GM18505 (cell line): ENCODE measurements around the gene EGLN1.

ENCODE experiments used
- ATAC-seq: cut with Tn5 transposase; IDR thresholded peaks from one replicate; pipeline ENCODE4 v1.9.1; 2021; ENCODE audit not compliant: unreplicated experiment
- POLR2A ChIP-seq: IDR thresholded peaks from 4 replicates; pipeline ENCODE4 v1.6.1; 2011; ENCODE audit warnings: borderline replicate concordance; ENCODE audit not compliant: insufficient read depth, insufficient read length; ENCODE audit errors: extremely low read depth

EGLN1 gene

DNA sequence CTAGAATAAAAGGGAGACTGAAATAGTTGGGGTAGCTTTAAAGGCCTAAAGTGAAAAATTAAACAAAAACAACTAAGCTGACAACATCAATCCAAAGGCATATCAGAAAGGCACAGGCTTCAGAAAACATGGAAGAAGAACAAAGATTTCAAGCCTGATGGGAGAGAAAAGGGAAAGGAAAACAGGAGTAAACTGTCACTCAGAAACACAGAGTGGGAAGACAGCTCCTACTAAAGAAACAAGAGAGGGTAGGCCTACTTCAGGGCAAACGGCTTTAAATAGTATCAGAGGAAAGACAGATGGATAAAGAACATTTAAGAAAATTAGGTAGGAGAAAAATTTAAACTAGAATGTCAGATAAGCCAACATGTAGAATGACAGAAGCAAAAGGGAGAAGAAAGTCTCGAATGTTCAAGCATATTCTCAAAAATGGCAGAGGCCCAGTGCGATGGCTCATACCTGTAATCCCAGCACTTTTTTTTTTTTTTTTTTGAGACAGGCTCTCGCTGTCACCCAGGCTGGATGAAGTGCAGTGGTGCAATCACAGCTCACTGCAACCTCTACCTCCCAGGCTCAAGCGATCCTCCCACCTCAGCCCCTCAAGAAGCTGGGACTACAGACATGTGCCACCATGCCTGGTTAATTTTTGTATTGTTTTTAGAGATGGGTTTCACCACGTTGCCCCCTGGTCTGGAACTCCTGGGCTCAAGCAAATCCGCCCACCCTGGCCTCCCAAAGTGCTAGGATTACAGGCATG is 7.6 kb downstream of the EGLN1 start:
- no peak for ATAC-seq
- no peak for TF ChIP-seq POLR2A

DNA sequence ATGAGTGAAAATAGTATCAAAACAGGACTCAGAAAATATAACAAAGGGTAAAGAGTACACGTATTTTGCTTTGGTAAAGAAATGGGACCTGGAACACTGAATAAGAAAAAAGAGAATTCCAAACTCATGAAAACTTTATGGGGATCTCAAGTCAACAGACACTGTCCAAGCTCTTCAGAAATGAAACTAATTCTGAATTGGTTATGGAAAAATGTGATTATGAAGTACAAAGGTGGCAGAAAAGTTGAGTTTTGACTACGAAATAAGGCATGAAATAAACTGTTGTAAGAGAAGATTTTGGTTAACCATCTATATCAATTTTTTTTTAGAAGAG is 8.4 kb downstream of the EGLN1 start:
- no peak for TF ChIP-seq POLR2A
- ATAC-seq: no peak

DNA sequence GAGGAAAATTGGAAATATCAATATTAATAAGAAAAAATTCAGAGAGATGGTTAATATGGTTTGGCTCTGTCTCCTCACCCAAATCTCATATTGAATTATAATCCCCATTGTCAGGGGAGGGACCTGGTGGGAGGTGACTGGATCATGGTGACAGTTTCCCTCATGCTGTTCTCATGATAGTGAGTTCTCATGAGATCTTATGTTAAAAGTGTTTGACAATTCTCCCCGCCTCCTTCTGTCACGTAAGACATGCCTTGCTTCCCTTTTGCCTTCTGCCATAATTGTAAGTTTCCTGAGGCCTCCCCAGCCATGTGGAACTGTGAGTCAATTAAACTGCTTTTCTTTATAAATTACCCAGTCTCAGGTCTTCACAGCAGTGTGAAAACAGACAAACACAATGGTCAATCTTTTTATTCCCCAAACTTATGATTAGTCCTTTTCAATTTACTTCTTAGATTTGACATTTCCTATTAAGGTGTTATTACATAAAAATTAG is 11.0 kb downstream of the EGLN1 start:
- ATAC-seq: no peak
- TF ChIP-seq POLR2A: no peak

DNA sequence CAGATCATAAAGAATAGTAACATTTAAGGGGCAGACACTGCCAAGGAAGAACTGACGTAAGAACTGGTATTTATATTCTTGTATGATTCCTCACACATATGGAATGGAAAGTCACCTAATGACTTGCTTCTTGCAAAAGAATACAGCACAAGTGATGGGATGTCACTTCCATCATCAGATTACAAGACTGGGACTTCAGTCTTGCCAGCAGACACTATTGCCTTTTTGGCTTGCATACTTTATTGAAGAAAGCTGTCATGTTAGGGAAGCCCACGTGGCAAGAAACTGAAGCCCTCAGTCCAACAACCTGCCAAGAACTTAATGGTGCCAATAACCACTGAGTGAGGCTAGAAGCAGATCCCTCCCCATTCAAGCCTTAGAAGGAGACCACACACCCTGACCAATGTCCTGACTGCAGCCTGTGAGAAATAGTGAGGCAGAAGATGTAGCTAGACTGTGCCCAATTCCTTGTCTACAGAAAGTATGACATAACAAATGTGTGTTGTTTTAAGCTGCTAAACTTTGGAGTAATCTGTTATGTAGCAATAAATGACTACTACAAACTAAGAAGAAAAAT is 12.0 kb downstream of the EGLN1 start:
- TF ChIP-seq POLR2A: no peak
- ATAC-seq: no peak

DNA sequence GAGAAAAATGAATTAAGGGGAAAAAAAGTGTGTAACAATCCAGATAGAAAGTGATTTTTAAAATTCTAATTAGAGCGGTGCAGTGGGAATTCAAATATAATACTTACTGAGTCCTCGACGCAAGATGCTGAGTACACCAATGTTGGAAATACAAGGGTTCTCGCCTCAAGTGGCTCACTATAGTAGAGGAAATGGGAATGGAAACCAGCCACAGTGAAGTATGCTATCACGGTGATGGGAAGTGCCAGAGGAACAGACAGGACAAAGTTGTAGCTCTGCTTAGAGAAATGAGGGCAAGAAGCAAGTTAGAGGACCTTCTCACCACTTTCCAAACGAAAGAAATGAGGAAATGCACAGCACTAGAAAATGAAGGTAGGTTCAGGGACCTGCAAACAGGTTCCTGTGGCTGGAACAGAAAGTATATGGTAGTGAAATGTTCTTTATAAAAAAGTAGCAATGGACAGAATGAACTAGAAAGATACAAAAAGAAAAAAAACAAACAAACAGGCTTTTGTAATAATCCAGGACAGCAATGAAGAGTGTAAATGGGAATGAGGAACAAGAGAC is 13.5 kb downstream of the EGLN1 start:
- TF ChIP-seq POLR2A: no peak
- no peak for ATAC-seq

DNA sequence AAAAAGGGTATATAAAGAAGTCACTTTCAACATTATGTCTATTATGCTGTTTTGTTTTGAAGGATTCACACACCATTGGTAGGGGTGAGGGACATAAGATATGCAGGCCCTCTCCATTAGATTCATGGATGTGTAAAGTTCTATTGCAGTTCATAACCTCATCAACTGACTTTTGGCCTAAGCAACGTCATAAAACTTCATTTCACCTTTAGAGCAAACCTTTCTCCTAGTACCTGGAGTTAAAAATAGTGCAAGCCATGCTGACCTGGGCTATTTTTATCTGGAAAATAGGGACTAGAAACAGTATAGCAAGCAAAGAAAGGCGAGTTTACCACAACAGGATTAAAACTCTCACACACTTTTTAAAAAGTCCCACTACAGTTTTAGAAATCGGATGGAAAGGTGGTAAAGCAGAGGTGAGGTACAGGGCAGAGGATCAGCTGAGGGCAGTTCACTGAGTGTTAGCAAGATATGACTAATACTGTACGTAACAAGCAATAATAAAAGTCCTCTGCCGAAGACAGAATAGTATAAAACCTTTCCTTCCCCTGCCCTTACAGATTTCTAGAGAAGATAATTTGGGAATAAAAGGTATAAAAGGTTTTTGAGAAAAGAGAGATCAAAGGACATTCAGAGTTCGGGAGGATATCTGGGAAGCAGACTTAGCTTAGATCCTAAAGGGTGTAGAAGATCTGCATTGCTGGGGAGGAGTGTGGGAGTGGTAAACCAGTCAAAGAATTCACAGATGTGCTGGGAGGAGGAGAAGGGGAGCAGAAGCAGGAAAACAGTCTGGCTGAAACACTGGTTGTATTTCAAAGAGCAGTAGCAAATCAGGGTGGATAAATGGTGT is 14.3 kb downstream of the EGLN1 start:
- ATAC-seq: no peak
- no peak for TF ChIP-seq POLR2A

DNA sequence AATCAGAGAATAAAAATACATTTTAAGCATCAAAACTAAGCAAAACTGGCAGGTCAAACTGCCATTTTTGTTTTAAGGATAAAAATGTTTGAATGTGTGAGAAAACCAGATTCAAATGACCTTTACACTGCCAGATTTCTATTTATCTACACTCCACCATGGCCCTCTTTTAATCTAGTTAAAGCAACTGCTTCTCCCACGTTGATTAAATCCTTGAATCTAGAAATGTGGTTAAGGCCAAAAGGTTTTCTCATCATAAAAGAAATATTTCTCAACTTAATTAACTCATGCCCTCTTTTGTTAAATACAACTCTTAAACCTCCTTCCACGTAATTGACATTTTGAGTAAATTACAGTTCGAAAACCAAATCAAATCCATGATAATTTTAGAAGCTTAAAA is 15.0 kb downstream of the EGLN1 start:
- TF ChIP-seq POLR2A: no peak

DNA sequence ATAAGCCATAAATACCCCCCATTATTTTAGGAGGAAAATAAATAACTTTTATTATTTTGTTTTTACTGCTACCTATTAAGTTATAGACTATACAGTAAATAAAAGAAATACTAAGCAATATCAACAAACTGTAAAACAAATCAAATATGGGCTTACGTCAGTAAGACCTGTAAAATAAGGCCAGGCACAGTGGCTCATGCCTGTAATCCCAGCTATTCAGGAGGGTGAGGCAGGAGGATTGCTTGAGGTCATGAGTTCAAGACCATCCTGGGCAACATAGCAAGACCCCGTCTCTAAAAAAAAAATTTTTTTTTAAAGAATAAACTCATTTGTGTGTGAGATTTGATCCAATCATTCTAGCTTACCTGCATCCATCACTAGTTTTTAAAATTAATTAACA is 17.8 kb downstream of the EGLN1 start:
- no peak for TF ChIP-seq POLR2A
- no peak for ATAC-seq

More for the DNA sequence above, 15.0 kb downstream of the EGLN1 start:
- ATAC-seq: no peak

DNA sequence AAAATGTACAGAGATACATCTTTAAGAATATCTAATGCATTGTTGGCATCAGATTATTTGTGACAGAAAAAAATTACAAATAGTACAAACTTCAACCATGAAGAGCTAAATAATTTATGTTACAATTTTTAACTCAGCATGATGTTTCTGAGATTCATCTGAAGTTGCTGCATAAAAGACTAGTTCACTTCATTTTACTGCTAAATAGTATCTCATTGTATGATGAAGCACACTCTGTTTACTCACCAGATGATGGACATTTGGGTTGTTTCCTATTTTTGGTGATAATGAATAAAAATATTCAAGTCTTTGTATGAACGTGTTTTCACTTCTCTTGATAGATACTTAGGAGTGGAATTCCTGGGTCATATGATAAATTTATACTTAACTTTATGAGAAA is 20.6 kb downstream of the EGLN1 start:
- ATAC-seq: no peak

DNA sequence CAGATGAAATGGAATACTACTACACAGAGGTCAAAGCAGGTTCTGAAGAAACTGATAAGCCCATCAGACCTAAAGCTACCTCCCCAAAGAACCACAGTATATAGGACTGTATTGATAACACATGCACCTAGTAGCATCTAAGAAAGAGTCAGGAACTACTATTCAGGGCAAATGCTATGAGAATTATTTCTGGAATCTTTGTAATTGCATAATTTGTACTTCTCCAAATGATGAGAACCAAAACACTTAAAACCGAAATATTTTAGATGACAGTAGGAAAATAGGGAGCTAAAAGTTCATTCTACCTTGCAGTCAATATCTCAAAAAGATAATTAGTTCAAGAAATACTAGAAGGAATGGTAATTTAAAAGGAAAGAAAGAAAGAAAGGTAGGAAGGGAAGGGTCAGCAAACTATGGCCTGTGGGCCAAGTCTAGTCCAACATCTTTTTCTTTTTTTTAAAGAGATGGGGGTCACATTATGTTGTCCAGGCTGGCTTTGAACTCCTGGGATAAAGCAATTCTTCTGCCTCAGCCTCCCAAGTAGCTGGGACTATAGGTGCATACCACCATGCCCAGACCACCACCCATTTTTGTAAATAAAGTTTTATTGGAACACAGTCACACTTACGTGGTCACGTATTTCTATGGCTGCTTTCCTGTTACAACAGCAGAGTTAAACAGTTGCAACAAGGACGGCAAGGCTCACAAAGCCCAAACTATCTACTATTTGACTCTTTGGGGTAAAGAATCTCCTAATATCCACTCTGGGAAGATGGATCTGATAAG is 24.0 kb downstream of the EGLN1 start:
- no peak for TF ChIP-seq POLR2A
- ATAC-seq: no peak

More for the DNA sequence above, 20.6 kb downstream of the EGLN1 start:
- TF ChIP-seq POLR2A: no peak

DNA sequence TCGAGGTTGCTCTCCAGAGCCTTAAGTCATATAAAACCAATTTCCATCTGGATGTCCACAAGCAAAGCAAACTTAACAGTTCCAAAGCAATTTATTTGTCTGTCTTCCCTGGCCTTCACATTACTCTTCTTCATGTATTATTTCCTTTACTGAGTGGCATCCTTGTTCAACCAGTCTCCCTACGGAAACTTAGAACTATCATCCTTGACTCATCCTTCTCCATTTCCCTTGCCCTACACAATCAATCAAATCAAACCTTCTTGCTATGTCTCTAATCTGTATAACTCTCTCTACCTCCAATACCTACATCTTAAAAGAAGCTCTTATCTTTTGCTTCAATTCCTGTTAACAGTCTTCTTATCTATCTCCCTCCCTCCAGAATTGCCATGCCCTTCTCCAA is 25.4 kb downstream of the EGLN1 start:
- TF ChIP-seq POLR2A: no peak
- no peak for ATAC-seq

DNA sequence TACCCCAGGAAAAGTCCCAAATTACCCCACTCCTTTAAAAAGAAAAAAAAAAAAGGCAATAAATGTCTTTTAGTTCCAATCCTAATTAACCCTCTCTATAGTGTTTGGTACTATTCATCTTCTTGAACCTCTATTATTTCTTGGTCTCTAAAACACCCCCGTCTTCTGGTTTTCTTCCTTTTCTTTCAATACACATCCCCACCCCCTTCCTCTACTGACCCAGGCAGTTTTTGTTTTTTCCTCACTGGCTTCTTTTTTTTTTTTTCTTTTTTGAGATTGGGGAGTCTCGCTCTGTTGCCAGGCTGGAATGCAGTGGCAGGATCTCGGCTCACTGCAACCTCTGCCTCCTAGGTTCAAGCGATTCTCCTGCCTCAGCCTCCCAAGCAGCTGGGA is 26.1 kb downstream of the EGLN1 start:
- ATAC-seq: no peak
- no peak for TF ChIP-seq POLR2A
